HG03060 (cell line): ENCODE measurements around the gene SYT1.
A peak's percentile ranks its signal among the peaks of the same experiment; 100 is the strongest.

Experiments
- ATAC-seq: cut with Tn5 transposase; IDR thresholded peaks from one replicate; pipeline ENCODE4 v1.9.1; 2021; ENCODE audit warnings: low read depth, moderate number of reproducible peaks; ENCODE audit not compliant: unreplicated experiment

The SYT1 gene

DNA sequence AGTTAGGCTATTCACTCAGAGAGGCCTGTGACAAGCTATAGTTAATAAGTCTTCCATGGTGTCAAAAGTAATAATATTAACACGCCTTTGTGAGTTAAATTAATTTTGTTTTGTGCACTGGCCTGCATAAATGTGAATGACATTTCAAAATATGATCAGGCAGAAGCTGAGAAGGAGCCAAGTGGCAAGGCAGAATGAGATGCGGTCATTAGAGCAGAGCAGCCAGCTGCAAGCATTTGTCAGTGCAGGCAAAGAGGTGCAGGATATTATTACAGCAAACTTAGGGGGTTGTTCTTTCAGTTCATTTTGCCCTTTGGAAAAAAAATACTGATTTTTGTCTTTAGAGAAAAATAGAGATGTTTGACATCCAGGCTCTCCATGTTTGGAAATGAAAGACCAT is 461.6 kb downstream of the SYT1 start:
- no peak for ATAC-seq

DNA sequence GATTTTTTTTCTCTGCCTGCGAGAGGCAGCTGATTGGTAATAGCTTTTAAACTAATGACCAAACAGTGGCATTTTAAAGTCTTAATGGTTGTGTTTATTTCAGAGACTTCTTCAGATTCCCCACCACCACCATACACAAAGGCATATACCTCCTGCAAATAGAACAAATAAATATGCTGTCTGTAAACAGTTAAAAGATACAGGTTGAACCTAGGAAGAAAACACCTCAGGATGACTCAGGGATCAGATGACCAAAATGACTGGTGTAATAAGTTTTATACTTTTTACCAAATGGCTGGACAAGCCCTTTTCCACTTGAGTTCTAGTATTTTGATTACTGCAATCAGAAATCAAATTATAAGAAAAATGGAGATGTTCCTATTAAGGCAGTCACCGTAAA is 462.1 kb downstream of the SYT1 start:
- ATAC-seq = no peak

DNA sequence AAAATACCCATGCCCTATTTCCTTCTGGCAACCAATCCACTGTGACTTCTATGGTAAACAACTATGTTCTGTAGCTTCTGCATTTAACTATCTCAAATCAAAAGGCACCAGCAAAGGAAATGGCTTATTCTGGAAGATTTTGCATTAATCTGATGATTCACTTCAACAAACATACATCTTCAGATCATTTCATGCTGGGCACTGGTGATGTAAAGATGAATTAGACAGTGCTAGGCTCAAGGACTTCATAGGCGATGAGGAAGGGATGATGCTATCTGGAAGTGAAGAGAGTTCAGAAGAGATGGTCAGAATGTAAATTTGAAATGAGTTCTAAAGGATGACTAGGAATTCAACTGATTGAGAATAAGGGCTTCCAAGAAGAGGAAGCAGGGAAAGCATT is 462.9 kb downstream of the SYT1 start:
- no peak for ATAC-seq

DNA sequence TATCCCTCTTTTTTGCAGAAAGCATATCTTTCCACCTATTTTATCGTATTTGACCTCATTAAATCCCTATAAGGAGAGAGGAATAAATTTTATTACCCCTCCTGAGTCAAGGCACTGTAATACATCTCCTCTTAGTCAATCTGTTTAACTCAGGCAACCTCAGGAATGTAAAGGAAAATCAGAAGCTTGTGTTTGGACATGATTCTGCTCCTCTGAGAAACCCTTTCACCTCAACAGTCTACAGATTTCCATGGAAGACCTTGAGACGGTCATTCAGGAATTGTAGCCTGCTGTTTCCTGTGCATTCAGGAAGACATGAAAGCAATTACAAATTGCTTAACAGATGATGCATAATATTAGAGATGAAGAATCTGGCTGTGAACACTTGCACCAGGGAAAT is 465.4 kb downstream of the SYT1 start:
- ATAC-seq = no peak

DNA sequence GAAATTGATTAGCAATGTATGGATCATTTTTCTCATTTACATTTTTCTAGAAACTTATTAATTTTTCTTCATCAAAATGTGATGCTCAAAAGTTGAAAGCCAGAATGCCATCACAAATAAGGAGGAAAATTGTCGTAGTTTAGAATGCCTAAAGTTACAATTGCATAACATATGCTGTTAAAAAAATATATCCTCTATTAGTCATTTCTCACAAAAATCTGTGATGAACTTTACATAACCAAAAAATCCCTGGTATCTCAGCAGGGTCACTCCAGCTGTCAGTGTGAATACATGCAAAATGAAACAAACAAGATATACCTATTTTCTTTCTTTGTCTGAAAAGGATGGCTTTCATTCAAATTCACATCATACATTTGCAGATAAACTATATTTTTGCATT is 467.3 kb downstream of the SYT1 start:
- no peak for ATAC-seq

DNA sequence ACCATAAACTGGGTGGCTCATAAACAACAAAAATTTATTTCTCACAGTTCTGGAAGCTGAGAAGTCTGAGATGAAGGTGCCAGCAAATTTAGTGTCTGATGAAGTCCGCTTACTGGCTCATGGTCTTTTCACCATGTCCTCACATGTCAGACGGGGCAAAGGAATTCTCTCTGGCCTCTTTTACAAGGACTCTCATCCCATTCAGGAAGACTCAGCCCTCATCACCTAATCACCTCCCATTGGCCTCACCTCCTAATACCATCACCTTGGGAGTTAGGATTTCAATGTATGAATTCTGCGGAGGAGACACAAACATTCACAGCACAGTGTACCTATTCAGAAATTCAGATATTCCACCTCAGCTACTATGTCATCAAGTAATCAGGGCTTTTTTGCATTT is 468.6 kb downstream of the SYT1 start:
- no peak for ATAC-seq

DNA sequence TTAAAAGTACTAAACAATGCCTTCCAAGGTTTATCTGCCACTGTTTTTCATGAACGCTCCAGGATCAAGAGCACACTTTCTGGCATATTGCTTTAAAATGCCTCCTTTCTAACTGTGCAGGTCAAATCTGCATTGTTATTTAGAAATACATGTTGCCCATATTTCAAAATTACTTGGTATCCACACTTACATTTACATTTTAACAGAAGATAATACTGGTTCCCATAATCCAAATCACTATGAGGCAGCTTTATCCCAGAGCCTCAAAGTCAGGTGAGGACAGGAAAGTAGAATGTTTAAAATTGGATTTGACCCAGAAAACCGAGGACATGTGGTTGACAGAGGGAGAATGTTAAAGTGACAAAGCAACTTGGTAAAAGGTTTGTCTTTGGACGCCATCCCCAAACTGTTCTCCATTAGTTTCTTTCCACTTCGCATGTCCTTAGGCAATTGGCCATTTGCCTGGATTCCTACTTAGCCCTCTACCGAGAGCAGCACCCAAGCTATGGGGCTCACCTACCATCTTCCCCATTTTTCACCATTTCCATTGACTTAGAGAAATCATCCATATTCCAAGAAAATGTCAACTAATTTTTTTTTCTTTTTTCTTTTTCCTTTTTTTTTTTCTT is 473.2 kb downstream of the SYT1 start:
- ATAC-seq = no peak

DNA sequence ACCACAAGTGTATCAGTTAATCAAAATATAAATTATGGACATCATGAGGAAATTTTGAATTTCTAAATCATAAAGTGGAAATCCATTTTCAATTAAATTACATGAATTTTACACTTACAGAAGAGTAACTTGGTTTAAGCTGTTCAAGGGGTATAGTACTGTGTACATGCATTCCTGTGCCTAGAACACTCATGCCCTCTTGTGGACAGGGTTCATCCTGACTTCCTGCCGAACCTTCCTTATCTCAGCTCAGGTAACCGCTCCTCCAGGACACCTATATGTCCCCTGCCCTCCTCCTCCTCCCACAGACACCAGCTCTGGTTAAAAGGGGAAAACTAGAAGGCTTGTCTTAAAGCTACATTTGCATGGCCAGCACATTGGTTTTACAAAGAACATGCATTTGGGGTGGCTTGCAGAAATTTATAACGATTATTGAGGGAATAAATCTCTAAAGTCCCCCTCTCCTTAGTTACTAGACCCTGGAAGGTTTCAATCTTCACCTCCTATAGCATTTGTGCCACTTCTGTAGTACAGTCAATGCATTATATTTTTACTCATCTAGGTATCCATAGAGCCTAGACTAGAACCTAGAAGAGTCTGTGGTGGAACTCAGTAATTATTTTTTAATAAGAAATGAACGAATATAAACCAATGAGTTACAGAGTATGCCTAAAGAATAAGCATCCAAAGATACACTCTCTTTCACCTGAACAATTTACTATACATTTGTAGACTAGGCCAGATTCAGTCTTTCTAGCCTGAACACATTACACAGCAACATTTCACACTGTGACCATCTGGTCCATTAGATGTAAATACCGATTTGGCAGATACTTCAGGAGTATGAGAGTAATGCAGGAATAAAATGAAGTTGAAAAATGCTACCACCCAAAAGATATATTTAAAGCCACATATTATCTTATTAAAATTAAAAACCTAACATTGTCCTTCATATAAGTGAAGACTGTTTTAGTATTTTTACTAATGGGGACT is 480.6 kb downstream of the SYT1 start:
- ATAC-seq = peak; percentile 47

DNA sequence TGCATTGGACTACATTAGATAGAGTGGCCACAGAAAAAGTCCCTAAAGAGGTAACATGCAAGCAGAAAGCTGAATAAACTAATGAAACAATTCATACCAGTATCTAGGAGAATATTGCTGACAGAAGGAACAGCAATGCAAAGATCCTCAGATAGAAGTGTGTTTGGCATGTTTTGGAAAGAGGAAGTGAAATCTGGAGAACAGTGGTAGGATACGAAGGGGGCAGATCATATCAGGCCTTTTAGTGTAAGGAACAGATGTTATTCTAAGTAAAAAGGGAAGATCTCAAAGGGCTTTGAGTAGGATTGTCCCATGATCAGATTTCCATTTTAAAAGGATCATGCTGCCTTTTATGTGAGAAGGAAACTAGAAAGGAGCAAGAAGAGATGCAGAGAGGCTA is 483.3 kb downstream of the SYT1 start:
- no peak for ATAC-seq

DNA sequence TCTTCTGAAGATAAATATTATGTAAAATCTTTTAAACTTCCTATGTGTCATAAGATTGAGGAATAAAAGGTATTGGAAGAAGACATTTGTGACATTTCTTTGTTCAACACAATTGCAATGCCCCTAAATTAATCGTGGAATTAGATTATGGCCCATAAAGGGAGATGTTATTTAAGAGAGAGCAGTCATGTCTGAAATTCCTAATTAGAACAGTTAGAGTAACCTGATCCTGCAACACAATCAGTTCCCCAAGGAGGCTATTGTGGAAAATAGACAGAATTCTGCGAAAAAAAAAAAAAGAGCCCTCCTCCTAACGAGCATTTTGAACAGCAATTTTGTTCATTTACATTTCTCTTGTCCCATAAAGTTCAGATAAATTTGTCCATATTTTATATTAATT is 486.7 kb downstream of the SYT1 start:
- ATAC-seq = no peak

DNA sequence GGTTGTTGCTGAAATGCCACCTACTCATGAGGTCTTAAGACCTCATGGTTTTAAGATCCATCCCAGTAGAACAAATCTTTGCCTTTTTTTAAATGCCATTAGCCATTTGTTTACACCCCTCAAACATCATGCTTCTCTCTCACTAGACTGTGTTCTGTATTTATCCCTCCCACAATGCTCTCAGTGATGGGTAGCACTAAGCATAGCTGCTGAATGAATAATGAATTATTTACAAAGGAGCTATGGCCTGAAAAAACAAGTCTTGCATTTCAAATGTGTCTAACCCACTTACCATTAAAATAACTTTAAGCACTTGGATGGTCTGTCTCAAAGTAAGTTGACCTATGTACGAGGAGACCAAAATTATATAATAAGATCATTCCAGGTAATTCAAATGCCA is 491.6 kb downstream of the SYT1 start:
- no peak for ATAC-seq

DNA sequence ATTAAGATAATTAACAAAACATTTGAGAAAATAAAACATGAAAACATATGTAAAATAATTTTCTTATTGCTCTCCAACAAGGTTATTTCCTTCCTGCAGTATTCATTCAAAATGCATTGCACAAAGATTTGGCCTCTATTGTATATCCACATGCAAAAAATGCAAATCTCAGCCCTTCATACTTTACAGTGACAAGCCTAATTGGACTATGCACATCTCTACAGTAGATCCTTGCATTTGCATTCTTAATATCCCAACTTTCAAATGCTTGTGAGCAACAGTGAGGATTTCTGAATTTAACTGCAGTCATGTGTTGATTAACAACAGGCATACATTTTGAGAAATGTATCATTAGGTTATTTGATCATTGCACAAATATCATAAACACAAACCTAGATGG is 492.5 kb downstream of the SYT1 start:
- ATAC-seq = no peak

DNA sequence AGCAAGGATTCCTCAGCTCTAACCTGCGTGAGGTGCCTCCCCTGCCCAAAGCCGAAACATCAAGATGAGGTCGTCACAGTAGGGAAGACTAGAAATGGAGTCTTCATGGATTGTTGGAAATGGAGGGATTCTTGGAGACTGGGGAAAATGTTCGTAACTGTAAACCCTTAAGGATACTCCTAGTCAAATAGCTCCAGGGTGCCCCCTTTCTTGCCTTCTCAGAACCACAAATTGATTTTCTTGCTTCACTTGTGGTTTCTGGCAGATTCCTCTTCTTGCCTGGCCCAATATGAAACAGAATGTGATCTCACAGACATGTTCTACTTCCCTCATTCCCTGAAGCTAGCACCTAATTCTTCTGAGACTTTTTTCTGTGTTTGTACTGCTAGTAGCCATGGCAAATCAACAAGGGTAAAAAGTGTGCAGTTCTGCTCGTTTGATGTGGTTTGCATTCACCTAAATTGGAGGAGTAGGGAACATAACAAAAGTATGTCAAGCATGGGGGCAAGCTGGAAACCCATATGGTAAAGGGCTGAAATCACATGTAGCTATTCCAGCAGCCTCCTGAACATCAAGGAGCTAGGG is 494.2 kb downstream of the SYT1 start:
- no peak for ATAC-seq

DNA sequence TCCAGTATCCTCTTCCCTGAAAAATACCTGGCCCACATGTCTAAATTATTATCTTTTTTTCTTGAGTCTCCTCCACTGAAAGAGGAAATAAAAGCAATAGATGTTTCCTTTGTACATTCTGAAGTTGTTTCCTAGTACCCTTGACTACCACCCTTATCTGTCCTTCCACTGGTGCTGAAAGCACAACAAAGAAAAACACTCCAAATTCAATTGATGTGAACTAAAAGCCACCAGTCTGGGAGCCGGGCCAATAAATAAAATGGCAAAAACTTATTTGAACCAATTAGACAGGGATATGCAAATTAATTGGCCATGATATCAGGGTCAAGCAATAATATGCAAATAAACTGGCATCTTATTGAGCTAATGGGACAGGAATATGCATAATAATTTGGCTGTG is 495.7 kb downstream of the SYT1 start:
- ATAC-seq = no peak

DNA sequence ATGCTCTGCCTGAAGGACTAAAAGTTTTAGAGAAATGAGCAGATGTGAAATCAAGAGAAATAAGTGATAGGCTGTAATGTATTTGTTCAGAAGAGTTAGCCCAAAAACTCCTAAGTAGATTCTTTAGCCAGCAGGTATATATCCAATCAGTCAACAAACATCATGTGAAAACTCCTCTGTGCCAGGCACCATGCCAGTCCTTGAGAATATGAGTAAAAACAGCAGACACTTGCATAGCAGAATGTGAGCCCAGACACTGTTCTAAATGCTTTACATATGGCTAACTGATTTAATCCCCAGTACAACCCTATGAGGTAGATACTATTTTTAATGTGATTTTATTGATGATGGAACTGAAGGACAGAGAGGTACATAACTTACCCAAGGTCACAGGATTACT is 496.4 kb downstream of the SYT1 start:
- ATAC-seq = no peak

DNA sequence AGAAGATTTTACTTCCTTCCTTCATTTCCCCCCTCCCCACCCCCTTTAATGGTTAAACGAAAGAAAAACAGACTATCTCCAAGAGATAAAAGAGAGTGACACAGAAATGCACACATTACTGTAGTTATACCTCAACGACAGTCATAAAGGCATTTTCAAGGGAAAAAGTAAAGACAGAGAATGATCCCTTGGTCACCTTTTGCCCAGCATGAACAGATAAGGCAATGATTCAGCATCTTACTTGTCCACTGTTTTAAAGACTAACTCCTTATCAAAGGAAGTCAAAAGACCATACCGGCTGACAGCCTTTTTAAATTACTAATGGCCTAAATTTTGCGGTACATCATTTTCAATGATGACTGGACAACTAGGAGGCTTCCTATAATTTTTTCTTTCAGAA is 499.6 kb downstream of the SYT1 start:
- ATAC-seq = no peak

DNA sequence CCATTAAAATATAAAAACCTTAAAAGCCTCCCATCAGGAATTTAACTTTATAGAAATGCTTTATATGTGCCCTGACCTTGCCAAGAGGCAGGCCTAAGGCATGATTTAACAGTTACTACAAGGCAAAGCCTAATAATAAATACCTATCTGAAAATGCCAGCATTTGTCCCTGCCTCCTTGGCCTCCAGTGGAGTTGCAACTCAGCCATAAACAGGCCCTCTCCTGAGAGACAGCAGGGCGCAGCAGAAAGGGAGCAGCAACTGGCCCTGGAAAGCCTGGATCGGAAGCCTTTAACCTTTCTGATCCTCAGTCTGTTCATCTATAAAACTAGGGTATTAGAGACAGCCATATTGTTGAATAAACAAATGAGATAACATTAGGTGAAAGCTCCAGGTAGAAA is 501.8 kb downstream of the SYT1 start:
- no peak for ATAC-seq

DNA sequence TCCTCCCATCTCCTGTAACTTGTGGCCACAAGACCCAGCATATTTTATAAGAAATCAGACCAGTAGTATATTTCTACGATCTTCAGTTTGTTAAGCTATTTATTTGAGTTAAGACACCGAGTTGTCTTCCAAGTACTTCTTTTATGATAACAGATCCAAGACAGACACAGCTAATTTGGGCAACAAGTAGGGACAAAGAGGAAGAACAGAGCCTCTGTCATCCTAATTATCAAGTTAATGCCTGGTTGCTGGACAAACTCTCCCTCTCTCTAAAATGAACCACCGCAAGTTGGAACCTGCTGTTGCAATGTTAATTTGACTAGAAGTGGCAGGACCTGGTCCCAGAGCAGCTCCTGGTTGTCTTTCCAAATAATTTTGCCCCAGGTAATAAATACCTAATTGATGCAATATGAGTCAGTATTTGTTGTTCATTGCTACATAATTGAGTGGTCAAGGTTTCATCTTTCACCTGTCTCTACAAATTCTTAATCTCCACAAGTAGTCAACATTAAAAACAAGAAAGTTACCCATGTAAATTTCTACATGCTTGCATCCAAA is 502.5 kb downstream of the SYT1 start:
- ATAC-seq = no peak

DNA sequence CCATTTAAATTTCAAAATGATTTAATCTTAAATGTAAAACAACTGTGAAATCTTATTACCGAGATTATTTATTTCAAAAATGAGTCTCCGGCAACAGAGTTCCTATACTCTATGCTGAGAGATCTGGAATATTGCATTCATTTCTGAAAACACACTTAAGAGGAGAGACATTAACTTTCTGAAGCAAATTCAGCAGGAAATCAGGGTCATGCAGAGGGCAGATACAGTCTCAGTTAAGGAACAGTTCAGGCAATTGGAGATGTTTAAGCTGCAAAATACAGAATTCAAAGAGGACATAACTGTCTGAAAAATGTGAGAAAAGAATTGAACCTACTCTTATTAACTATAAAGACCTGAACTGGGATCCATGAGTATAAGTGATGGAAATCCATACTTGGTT is 505.4 kb downstream of the SYT1 start:
- ATAC-seq = no peak

DNA sequence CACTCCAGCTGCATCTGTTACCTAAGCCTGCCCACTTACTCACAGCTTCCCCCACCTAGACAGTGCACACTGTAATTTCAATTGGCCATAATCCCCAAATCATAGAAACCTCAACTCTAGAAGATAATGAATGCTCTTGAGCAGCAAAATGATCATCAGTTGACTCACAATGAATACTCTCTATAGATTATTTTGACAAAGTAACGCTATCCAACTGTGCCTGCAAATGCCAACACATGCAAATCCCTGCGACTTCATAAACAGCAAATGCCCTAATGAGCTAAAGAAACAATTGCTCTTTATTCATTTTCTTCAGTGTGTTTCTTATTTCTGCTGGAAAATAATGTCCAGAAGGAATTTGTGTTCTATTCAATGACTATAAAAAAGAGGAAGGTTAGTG is 506.7 kb downstream of the SYT1 start:
- ATAC-seq = no peak

DNA sequence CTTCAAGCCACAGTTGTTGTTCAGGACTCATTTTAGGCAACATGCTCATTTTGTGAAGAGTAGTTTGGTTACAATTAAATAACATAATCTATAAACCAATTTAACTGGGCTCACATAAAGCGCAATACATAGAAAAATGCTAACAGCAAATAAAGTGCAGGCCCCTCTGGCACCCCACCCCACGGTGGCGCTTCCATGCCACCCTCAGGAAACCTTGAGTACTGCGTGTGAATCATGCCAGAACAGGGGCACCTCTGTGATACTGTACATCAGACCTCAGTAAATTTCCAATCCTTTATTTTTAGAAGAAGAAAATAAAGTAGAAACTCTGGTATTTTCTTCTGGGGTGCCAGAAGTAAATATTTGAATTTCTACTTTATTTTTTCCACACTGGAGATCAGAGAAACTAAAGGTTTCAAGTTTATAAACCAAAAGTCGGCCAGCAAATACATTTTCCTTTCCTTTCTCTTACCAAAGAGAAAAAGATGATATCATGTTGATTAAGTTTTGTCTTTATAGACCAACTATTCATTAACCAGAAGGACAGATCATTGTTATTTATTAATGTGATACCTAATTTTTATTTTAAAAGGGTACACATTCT is 509.4 kb downstream of the SYT1 start:
- ATAC-seq = no peak
